MM.1S (cell line): ENCODE measurements around the gene ARFRP1.

Experiments used
- DNase-seq: peaks from one replicate; pipeline ENCODE4 v3.0.0-alpha.2; 2015
- H2AFZ ChIP-seq: fragments of 300-600 bp; sonication (generic); 2 replicates; pipeline ENCODE4 v1.6.0; 2016; ENCODE audit warnings: antibody characterized with exemption, low read length
- H3F3A ChIP-seq: fragments of 300-600 bp; sonication (generic); 2 replicates; pipeline ENCODE4 v1.6.1; 2016; ENCODE audit warnings: mild to moderate bottlenecking, antibody characterized with exemption, low read length, moderate library complexity, mixed read lengths; ENCODE audit not compliant: insufficient read depth
- H3K27ac ChIP-seq: fragments of 300-600 bp; sonication (generic); 2 replicates; pipeline ENCODE4 v1.5.1; 2016; ENCODE audit warnings: mild to moderate bottlenecking, low read length
- H3K27me3 ChIP-seq: fragments of 300-600 bp; sonication (generic); replicated peaks from 2 replicates; pipeline ENCODE4 v1.6.0; 2016; ENCODE audit warnings: low read length; ENCODE audit not compliant: insufficient read depth
- H3K36me3 ChIP-seq: fragments of 300-600 bp; sonication (generic); replicated peaks from 2 replicates; pipeline ENCODE4 v1.6.1; 2016; ENCODE audit warnings: mild to moderate bottlenecking, low read length, mixed read lengths; ENCODE audit not compliant: insufficient read depth
- H3K4me1 ChIP-seq: fragments of 300-600 bp; sonication (generic); 2 replicates; pipeline ENCODE4 v1.6.1; 2016; ENCODE audit warnings: low read length, mixed read lengths
- H3K4me2 ChIP-seq: fragments of 300-600 bp; sonication (generic); 2 replicates; pipeline ENCODE4 v1.6.0; 2016; ENCODE audit warnings: low read depth, low read length
- H3K4me3 ChIP-seq: fragments of 300-600 bp; sonication (generic); 2 replicates; pipeline ENCODE4 v1.5.1; 2016; ENCODE audit warnings: low read length, mixed read lengths
- H3K79me2 ChIP-seq: fragments of 300-600 bp; sonication (generic); 2 replicates; pipeline ENCODE4 v1.6.1; 2016; ENCODE audit warnings: mixed run types, low read length, mixed read lengths
- H3K9ac ChIP-seq: fragments of 300-600 bp; sonication (generic); 2 replicates; pipeline ENCODE4 v1.6.1; 2016; ENCODE audit warnings: low read length, mixed read lengths
- H3K9me2 ChIP-seq: fragments of 300-600 bp; sonication (generic); replicated peaks from 2 replicates; pipeline ENCODE4 v1.6.1; 2016; ENCODE audit warnings: mild to moderate bottlenecking, low read length, mixed read lengths; ENCODE audit not compliant: insufficient read depth
- H3K9me3 ChIP-seq: fragments of 300-600 bp; sonication (generic); replicated peaks from 2 replicates; pipeline ENCODE4 v1.6.1; 2016; ENCODE audit warnings: mild to moderate bottlenecking, low read length, mixed read lengths; ENCODE audit not compliant: insufficient read depth
- H4K20me1 ChIP-seq: fragments of 300-600 bp; sonication (generic); 2 replicates; pipeline ENCODE4 v1.6.1; 2016; ENCODE audit warnings: mild to moderate bottlenecking, low read length, moderate library complexity, mixed read lengths; ENCODE audit not compliant: insufficient read depth
- EZH2 ChIP-seq: fragments of 300-600 bp; sonication (generic); optimal IDR thresholded peaks from 2 replicates; pipeline ENCODE3; 2017; ENCODE audit warnings: low read depth, mild to moderate bottlenecking, antibody characterized with exemption, low read length, mixed read lengths
- EZH2phosphoT487 ChIP-seq: fragments of 300-600 bp; sonication (generic); IDR thresholded peaks from 2 replicates; pipeline ENCODE4 v1.6.1; 2018; ENCODE audit warnings: antibody characterized with exemption, low read length
- TF ChIP-seq, protein P1 (sequence below): fragments of 300-600 bp; sonication (generic); IDR thresholded peaks from 2 replicates; pipeline ENCODE4 v1.5.1; 2016; ENCODE audit warnings: antibody characterized with exemption, low read length, mixed read lengths

Gene ARFRP1

DNA sequence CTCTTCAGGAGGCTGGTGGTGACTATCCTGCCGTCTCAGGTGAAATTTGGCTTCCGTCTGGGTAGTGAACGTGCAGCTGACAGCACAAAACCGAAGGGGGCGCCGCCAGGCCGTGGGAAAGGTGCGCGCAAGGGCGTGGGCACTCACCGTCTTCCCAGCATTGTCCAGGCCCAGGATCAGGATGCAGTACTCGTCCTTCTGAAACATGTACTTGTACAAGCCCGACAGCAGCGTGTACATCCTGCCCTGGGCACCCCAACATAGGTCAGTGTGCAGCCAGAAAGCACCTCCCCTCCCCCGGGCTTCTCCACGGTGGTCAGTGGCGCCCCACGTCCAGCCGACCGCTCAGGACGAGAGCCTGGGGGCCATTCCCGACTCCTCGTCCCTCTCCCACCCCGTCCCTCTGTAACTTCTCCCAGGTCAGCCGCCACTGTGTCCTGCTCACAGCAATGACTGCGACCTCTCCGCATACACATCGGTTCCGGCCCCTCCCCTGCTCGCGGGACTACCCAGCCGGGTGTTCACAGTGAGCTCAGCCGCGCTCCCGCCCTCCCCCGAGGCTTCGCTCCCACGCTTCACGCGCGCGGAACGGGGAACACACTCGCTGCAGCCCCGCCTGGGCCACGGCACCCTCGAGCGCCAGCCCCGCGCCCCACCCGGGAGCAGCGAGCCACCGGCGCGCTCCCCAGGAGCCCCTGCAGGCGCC is 771 bp downstream of the ARFRP1 start:
- peak overlapping the region; percentile 69 for H2AFZ ChIP-seq
- H3K4me2 ChIP-seq, result peak overlapping the region; percentile 88
- H3K9me3 ChIP-seq, result no peaks in the 10 kb centered on the region
- H3K9ac ChIP-seq, result peak overlapping the region; percentile 83
- peak overlapping the region; percentile 46; the same call in 1 of the 2 replicates for H3K27ac ChIP-seq
- H3F3A ChIP-seq, result 0 out of 2 replicates have a peak, but pooled peaks cover 9% of the 10 kb centered on the region
- TF ChIP-seq EZH2, result no peak
- TF ChIP-seq, protein P1, sequence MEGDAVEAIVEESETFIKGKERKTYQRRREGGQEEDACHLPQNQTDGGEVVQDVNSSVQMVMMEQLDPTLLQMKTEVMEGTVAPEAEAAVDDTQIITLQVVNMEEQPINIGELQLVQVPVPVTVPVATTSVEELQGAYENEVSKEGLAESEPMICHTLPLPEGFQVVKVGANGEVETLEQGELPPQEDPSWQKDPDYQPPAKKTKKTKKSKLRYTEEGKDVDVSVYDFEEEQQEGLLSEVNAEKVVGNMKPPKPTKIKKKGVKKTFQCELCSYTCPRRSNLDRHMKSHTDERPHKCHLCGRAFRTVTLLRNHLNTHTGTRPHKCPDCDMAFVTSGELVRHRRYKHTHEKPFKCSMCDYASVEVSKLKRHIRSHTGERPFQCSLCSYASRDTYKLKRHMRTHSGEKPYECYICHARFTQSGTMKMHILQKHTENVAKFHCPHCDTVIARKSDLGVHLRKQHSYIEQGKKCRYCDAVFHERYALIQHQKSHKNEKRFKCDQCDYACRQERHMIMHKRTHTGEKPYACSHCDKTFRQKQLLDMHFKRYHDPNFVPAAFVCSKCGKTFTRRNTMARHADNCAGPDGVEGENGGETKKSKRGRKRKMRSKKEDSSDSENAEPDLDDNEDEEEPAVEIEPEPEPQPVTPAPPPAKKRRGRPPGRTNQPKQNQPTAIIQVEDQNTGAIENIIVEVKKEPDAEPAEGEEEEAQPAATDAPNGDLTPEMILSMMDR, result peak; percentile 88
- H3K36me3 ChIP-seq, result peaks cover 6% of the 10 kb centered on the region
- peaks cover 14% of the 10 kb centered on the region for H3K4me1 ChIP-seq
- peak overlapping the region; percentile 97 for H3K4me3 ChIP-seq
- peaks cover 74% of the 10 kb centered on the region for H3K79me2 ChIP-seq
- H4K20me1 ChIP-seq, result peaks cover 4% of the 10 kb centered on the region; the same call in 1 of the 2 replicates
- DNase-seq, result peak; percentile 72
- H3K9me2 ChIP-seq, result no peaks in the 10 kb centered on the region
- no peaks in the 10 kb centered on the region for H3K27me3 ChIP-seq

DNA sequence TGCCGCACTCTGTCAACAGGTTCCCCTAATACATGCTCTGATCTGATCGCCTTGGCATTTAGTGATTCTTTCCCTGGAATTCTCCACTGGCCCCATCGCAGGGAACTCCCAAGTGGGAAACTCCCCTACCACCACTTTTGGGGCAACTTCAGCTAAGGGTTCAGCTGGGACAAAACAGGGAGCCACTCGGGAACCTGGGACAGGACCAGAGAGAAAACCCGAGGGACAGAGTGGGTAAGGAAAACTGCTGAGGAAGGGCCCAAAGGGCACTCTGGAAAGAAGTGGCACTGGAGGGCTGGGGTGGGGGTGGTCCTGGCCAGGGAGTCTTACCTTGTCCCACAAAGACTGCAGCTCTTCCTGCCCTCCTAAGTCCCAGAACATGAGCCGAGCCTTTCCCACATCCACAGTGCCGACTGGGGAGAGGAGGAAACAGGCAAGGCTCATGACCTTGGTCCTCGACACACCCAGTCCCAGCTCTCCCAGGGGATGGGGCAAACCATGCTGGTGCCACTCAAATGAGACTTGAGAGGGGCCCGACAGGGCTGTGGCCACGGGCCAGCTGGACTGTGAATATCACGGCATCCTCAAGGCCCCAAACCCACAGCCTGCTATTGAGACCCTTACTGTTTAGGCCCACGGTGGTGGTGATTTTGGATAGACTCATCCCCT is 1.6 kb downstream of the ARFRP1 start:
- Histone ChIP-seq H3F3A (0 out of 2 replicates have a peak, but pooled peaks cover 9% of the 10 kb centered on the region), H3K27me3 (no peaks in the 10 kb centered on the region), H3K79me2 (peaks cover 66% of the 10 kb centered on the region), H3K9ac (peak overlapping the region; percentile 83; the same call in 1 of the 2 replicates), H3K9me2 (no peaks in the 10 kb centered on the region), H3K4me3 (peak overlapping the region; percentile 97), H2AFZ (no peak overlapping the region), H3K36me3 (peaks cover 2% of the 10 kb centered on the region; the same call in 1 of the 2 replicates), H3K4me1 (peaks cover 14% of the 10 kb centered on the region), H3K4me2 (peak overlapping the region; percentile 88), H4K20me1 (peaks cover 4% of the 10 kb centered on the region; the same call in 1 of the 2 replicates), H3K9me3 (no peaks in the 10 kb centered on the region), H3K27ac (no peak overlapping the region)
- DNase-seq, result no peak
- no peak for TF ChIP-seq EZH2

DNA sequence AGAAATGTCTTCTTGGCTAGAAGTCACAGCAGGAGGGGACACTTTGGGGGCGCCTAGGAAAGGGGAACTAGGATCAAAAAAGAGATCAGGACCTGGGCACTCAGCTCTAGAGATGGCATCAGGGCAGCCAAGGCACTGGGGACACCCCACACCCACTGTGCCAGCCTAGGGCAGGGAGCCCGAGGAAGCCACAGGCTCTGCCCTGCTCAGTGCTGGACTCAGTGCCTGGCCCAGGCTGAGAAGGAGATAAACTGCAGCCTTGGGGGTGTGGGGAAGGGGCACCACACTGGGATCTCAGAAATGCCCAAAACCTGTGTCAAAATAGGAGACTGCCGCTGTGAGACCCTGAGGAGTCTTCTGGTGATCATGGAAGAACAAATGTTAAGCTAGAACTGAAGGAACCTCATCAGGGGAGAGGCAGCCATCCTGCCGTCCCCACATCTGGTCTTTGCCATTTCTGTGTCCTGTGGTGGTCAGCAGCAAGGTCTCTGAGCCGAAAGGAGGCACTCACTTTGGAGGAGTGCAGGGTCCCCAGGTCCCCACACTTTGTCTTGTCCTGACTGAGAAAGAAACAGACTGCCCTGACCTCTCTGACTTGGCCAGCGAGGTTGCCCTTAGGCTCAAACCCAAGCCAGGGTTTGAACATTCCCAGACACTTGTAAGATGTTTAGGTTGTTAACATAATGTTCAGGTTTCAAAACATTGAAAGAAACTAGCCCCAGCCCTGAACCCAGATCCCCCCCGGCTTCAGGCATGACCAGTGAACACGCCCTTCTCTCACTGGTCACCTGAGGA is 2.3 kb downstream of the ARFRP1 start:
- no peaks in the 10 kb centered on the region; the same call in 1 of the 2 replicates for H3K36me3 ChIP-seq
- H3K4me3 ChIP-seq, result no peak overlapping the region
- no peaks in the 10 kb centered on the region for H3K9me3 ChIP-seq
- H3K4me2 ChIP-seq, result no peak overlapping the region
- H3K9me2 ChIP-seq, result no peaks in the 10 kb centered on the region
- no peak overlapping the region for H3K9ac ChIP-seq
- 0 out of 2 replicates have a peak, but pooled peaks cover 9% of the 10 kb centered on the region for H3F3A ChIP-seq
- peaks cover 58% of the 10 kb centered on the region for H3K79me2 ChIP-seq
- H3K4me1 ChIP-seq, result peaks cover 14% of the 10 kb centered on the region
- H3K27me3 ChIP-seq, result no peaks in the 10 kb centered on the region
- TF ChIP-seq EZH2 (no peak), EZH2phosphoT487 (no peak)
- TF ChIP-seq, protein P1, result no peak
- no peak for DNase-seq
- no peak overlapping the region for H2AFZ ChIP-seq
- H4K20me1 ChIP-seq, result peaks cover 4% of the 10 kb centered on the region; the same call in 1 of the 2 replicates
- H3K27ac ChIP-seq, result no peak overlapping the region
